Osteoblast (primary cell): Measurements from ENCODE around the gene ASTL. TPM values are rescaled to one million over a fixed set of nuclear protein-coding genes. Genes with fewer than 3 reads are reported as not detected.

Source experiments
- DNase-seq: peaks from one replicate; pipeline ENCODE4 v3.0.0; 2011; ENCODE audit warnings: low spot score, mixed read lengths; ENCODE audit not compliant: insufficient read length; ENCODE audit errors: missing footprints
- H2AFZ ChIP-seq: 2 replicates; pipeline ENCODE4 v1.6.0; 2011; ENCODE audit warnings: mild to moderate bottlenecking, low read length
- H3K27ac ChIP-seq: 2 replicates; pipeline ENCODE4 v1.5.1; 2011; ENCODE audit warnings: mild to moderate bottlenecking, low read depth, low read length, moderate library complexity
- H3K27me3 ChIP-seq: 2 replicates; pipeline ENCODE4 v1.6.0; 2012; ENCODE audit warnings: mild to moderate bottlenecking, control low read depth, inconsistent platforms, low read length, moderate library complexity; ENCODE audit not compliant: insufficient read depth
- H3K36me3 ChIP-seq: 2 replicates; pipeline ENCODE4 v1.5.1; 2011; ENCODE audit warnings: mild to moderate bottlenecking, low read length, control low read depth, moderate library complexity; ENCODE audit not compliant: insufficient read depth
- H3K4me1 ChIP-seq: 2 replicates; pipeline ENCODE4 v1.5.1; 2011; ENCODE audit warnings: mild to moderate bottlenecking, low read length, control low read depth, moderate library complexity; ENCODE audit not compliant: insufficient read depth
- H3K4me2 ChIP-seq: 2 replicates; pipeline ENCODE4 v1.6.0; 2011; ENCODE audit warnings: mild to moderate bottlenecking, low read length; ENCODE audit not compliant: insufficient read depth
- H3K4me3 ChIP-seq: fragments of 200-600 bp; sonication (generic); 3 replicates; pipeline ENCODE4 v1.5.1; 2012; ENCODE audit warnings: mild to moderate bottlenecking, low read length, inconsistent platforms; ENCODE audit not compliant: insufficient read depth
- H3K79me2 ChIP-seq: 2 replicates; pipeline ENCODE4 v1.6.0; 2012; ENCODE audit warnings: mild to moderate bottlenecking, low read length, control low read depth, inconsistent platforms; ENCODE audit not compliant: insufficient read depth
- H3K9me3 ChIP-seq: 2 replicates; pipeline ENCODE4 v1.5.1; 2011; ENCODE audit warnings: low read depth, low read length, control low read depth
- H4K20me1 ChIP-seq: 2 replicates; pipeline ENCODE4 v1.6.0; 2012; ENCODE audit warnings: mild to moderate bottlenecking, low read length, control low read depth; ENCODE audit not compliant: insufficient read depth
- total RNA-seq: library from RNA; depleted of rRNA; stranded (reverse); fragments of >200 nt; gene quantifications from 2 replicates; pipeline ENCODE4 v1.2.3, GENCODE V29; 2012
- TF ChIP-seq, protein P1 (sequence below): IDR thresholded peaks from 2 replicates; pipeline ENCODE4 v1.5.1; 2011; ENCODE audit warnings: mild to moderate bottlenecking, low read depth, low read length, moderate library complexity; ENCODE audit errors: extremely low read depth

Gene ASTL
- total RNA-seq, 1 donor, result not detected

DNA sequence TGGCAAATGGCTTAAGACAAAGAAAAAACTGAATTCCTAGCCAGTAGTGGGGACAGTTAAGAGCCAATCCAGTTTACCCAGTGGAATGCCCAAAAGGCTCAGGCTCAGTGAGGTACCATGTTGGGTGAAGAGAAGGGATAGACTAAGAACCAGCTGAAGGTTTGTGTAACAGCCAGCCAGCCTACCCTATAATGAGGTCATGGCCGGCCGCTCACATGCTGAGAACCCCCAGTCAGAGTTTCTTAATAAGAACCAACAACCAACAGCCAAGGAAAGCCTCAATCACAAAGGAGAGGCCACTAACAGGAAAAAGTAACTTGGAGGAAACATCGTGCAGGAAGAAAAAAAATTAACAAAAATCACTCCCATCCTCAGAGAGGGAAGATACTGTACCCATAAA, 32.3 kb upstream of the ASTL start:
- no peaks in the 10 kb centered on the region for H3K27me3 ChIP-seq
- no peak for DNase-seq
- H3K4me2 ChIP-seq, result no peak overlapping the region
- no peak overlapping the region for H3K4me3 ChIP-seq
- no peak overlapping the region for H2AFZ ChIP-seq
- H3K4me1 ChIP-seq, result peaks cover 32% of the 10 kb centered on the region
- no peaks in the 10 kb centered on the region for H3K79me2 ChIP-seq
- no peak overlapping the region for H3K27ac ChIP-seq
- H3K36me3 ChIP-seq, result no peaks in the 10 kb centered on the region
- TF ChIP-seq, protein P1, sequence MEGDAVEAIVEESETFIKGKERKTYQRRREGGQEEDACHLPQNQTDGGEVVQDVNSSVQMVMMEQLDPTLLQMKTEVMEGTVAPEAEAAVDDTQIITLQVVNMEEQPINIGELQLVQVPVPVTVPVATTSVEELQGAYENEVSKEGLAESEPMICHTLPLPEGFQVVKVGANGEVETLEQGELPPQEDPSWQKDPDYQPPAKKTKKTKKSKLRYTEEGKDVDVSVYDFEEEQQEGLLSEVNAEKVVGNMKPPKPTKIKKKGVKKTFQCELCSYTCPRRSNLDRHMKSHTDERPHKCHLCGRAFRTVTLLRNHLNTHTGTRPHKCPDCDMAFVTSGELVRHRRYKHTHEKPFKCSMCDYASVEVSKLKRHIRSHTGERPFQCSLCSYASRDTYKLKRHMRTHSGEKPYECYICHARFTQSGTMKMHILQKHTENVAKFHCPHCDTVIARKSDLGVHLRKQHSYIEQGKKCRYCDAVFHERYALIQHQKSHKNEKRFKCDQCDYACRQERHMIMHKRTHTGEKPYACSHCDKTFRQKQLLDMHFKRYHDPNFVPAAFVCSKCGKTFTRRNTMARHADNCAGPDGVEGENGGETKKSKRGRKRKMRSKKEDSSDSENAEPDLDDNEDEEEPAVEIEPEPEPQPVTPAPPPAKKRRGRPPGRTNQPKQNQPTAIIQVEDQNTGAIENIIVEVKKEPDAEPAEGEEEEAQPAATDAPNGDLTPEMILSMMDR, result no peak
- H4K20me1 ChIP-seq, result no peaks in the 10 kb centered on the region
- peaks cover 2% of the 10 kb centered on the region for H3K9me3 ChIP-seq

DNA sequence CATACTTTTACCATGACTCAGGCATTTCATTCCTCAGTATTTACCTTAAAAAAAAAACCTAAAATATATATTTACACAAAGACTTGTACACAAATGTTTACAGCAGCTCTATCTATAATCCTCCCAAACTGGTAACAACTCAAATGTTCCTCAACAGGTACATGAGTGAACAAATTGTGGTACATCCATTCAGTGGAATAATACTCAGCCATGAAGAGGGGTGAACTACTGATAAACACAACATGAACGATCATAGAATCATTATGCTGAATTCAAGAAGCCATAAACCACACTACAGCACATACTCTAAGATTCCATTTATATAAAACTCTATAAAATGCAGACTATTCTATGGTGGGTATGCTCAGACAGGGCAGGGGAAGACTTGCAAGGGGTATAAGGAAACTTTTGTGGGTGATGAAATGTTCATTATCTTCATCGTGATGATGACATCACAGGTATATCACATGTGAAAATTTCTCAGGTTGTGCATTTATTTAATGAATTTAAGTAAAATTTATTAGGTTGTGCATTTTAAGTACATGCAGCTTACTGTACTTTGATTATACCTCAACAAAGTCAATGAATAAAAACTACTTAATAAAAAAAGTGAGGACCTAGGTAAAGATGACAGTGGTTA, 31.7 kb upstream of the ASTL start:
- Histone ChIP-seq H3K9me3 (peaks cover 2% of the 10 kb centered on the region), H3K27ac (peak overlapping the region; percentile 74), H3K4me2 (no peak overlapping the region), H4K20me1 (no peaks in the 10 kb centered on the region), H3K27me3 (no peaks in the 10 kb centered on the region), H3K79me2 (no peaks in the 10 kb centered on the region), H2AFZ (no peak overlapping the region), H3K4me1 (peaks cover 31% of the 10 kb centered on the region), H3K4me3 (no peak overlapping the region), H3K36me3 (no peaks in the 10 kb centered on the region)
- TF ChIP-seq, protein P1, result no peak
- DNase-seq, result no peak

DNA sequence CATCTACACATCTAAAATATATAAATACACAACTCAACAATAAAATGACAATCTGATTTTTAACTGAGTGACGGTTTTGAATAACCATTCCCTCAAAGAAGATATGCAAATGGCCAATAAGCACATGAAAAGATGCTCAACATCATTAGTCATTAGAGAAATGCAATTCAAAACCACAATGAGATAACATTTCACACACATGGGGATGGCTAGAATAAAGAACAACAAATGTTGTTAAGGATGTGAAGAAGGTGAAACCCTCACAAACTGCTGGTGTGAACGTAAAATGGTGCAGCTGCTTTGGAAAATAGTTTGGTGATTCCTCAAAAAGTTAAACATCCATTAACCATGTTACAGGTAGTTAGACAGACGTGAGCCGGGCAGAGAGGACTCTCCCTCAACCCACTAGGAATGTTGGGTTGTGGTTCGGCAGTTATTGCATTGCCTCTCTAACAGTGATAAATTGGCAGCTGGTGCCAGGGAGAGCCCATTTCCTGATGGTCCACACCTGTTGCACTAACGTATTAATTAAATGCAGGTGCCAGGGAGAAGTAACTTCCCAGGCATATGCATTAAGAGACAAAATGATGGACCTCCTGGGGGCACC, 29.2 kb upstream of the ASTL start:
- Histone ChIP-seq H3K4me1 (peaks cover 24% of the 10 kb centered on the region), H4K20me1 (no peaks in the 10 kb centered on the region), H3K36me3 (no peaks in the 10 kb centered on the region), H3K27ac (no peak overlapping the region), H3K79me2 (no peaks in the 10 kb centered on the region), H2AFZ (no peak overlapping the region), H3K4me2 (no peak overlapping the region), H3K9me3 (peaks cover 2% of the 10 kb centered on the region), H3K27me3 (no peaks in the 10 kb centered on the region), H3K4me3 (no peak overlapping the region)
- TF ChIP-seq, protein P1, result no peak
- peak; percentile 43 for DNase-seq

DNA sequence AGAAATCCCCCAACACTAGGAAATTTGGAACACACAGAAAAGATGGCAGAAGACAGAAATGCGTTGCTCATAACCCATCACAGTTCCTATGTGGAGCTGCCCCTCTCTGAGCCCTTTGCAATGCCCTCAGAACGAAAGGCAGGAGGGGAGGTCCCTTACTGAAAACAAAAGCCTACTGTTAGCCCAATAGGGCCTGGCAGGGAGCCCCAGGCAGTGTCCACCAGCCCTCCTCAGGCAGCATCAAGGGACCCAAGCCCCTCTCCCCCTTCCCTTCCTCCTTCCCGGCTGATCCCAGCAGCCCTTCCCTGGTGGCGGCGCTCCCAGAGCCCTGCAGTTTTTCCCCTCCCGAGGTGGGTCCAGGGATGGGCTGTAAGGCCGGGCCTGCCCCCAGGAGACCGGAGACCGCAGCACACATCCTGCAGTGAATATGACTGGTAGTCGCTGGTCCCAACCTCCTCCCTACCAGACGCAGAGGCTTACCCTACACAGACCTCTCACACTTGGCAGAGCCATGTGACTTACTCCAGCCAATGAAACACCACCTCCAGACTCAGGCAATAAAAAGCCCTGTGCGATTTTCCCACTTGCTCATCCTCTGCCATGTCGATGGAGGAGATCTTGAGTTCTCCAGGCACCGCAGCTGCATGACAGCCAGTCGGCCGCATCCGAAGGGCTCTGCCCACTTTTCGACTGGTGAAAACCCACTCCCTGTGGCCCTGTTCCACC, 26.3 kb upstream of the ASTL start:
- H3K4me1 ChIP-seq, result peaks cover 24% of the 10 kb centered on the region
- H2AFZ ChIP-seq, result peak overlapping the region; percentile 55
- H3K27ac ChIP-seq, result no peak overlapping the region
- H3K36me3 ChIP-seq, result no peaks in the 10 kb centered on the region
- H3K79me2 ChIP-seq, result no peaks in the 10 kb centered on the region
- no peak overlapping the region for H3K4me2 ChIP-seq
- H3K27me3 ChIP-seq, result no peaks in the 10 kb centered on the region
- DNase-seq, result peak; percentile 83
- H3K9me3 ChIP-seq, result no peaks in the 10 kb centered on the region
- no peaks in the 10 kb centered on the region for H4K20me1 ChIP-seq
- TF ChIP-seq, protein P1, result no peak
- H3K4me3 ChIP-seq, result no peak overlapping the region
